Activated CD8-positive, alpha-beta T cell treated with anti-CD3 and anti-CD28 coated beads for 36 hours (primary cell): Measurements from ENCODE around the gene LMOD3. TPM values are rescaled to one million over a fixed set of nuclear protein-coding genes. Genes with fewer than 3 reads are reported as not detected.

Experiments used
- ATAC-seq: fragments of 200-7000 bp; cut with Tn5 transposase; one replicate; pipeline ENCODE4 v1.10.0; 2021; ENCODE audit warnings: mild to moderate bottlenecking, moderate library complexity
- CTCF ChIA-PET: fragments of 350-600 bp; sonication (Branson Sonifier 250); formaldehyde crosslinking; loops from one replicate; lab custom pipeline; 2021; ENCODE audit warnings: antibody characterized with exemption; lab: Charles Lee
- POLR2A ChIA-PET: fragments of 350-600 bp; sonication (Branson Sonifier 250); formaldehyde crosslinking; loops from one replicate; lab custom pipeline; 2021; ENCODE audit warnings: antibody characterized with exemption; lab: Charles Lee
- DNase-seq: peaks from one replicate; pipeline ENCODE4 v3.0.0-alpha.2; 2020
- H3K27ac Mint-ChIP-seq: one replicate; pipeline ENCODE4 v1.8.0; 2021; ENCODE audit warnings: mild to moderate bottlenecking, mixed read lengths
- H3K27me3 Mint-ChIP-seq: one replicate; pipeline ENCODE4 v1.8.0; 2021; ENCODE audit warnings: mixed read lengths
- H3K36me3 Mint-ChIP-seq: one replicate; pipeline ENCODE4 v1.8.0; 2021; ENCODE audit warnings: low read depth, mixed read lengths
- H3K4me1 Mint-ChIP-seq: one replicate; pipeline ENCODE4 v1.8.0; 2021; ENCODE audit warnings: low read depth, mixed read lengths
- H3K4me3 Mint-ChIP-seq: one replicate; pipeline ENCODE4 v1.8.0; 2021; ENCODE audit warnings: mild to moderate bottlenecking, moderate library complexity, mixed read lengths
- H3K9me3 Mint-ChIP-seq: one replicate; pipeline ENCODE4 v1.8.0; 2021; ENCODE audit warnings: mixed read lengths
- intact Hi-C: fragments of 100-400 bp; cut with micrococcal nuclease; formaldehyde crosslinking; loops from one replicate; pipeline ENCODE4 v1.10.0; 2022
- total RNA-seq, 2 experiments: library from RNA; stranded (reverse); gene quantifications; one replicate each; pipeline ENCODE4 v1.2.3, GENCODE V29; 2021
- TF ChIP-seq, protein P1 (sequence below): fragments of 200-600 bp; IDR thresholded peaks from one replicate; pipeline ENCODE4 v1.8.0; 2022; ENCODE audit warnings: antibody characterized with exemption, mild to moderate bottlenecking

The LMOD3 gene
- total RNA-seq, 2 experiments from 2014 or later, result not detected

DNA sequence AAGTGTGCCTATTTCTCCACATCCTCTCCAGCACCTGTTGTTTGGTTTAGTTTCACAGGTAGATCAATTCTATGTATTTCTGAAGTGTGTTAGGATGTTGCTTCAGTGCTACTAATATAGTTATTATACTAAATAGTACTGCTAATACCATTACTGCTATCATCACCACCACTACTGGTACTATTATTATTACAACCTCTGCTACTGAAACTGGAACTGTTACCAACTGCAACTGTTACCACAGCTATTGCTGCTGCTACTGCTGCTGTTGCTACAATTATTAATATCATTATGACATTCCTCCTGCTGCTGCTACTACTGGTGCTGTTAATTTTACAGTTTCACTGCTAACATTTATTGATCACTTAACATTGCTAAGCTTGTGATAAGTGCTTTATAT, 8.3 kb upstream of the LMOD3 start:
- Mint-ChIP-seq H3K9me3 (no peaks in the 10 kb centered on the region), H3K27ac (no peak overlapping the region), H3K4me3 (no peak overlapping the region), H3K27me3 (peaks cover 4% of the 10 kb centered on the region), H3K4me1 (no peaks in the 10 kb centered on the region), H3K36me3 (no peaks in the 10 kb centered on the region)
- POLR2A ChIA-PET, result interaction anchor here (0.7 kb wide), 1 partner anchor 80 kb away, joined by 3 read pairs; no protein-coding TSS in a partner anchor
- DNase-seq, result no peak
- TF ChIP-seq, protein P1, sequence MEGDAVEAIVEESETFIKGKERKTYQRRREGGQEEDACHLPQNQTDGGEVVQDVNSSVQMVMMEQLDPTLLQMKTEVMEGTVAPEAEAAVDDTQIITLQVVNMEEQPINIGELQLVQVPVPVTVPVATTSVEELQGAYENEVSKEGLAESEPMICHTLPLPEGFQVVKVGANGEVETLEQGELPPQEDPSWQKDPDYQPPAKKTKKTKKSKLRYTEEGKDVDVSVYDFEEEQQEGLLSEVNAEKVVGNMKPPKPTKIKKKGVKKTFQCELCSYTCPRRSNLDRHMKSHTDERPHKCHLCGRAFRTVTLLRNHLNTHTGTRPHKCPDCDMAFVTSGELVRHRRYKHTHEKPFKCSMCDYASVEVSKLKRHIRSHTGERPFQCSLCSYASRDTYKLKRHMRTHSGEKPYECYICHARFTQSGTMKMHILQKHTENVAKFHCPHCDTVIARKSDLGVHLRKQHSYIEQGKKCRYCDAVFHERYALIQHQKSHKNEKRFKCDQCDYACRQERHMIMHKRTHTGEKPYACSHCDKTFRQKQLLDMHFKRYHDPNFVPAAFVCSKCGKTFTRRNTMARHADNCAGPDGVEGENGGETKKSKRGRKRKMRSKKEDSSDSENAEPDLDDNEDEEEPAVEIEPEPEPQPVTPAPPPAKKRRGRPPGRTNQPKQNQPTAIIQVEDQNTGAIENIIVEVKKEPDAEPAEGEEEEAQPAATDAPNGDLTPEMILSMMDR, result no peak
- CTCF ChIA-PET, result interaction anchor here (2.3 to 4.1 kb wide), 2 partner anchors 9 to 31 kb away, joined by 8 to 21 read pairs; partner anchors contain the start of gene LMOD3
- intact Hi-C loops, result no loop called here
- no peak for ATAC-seq

DNA sequence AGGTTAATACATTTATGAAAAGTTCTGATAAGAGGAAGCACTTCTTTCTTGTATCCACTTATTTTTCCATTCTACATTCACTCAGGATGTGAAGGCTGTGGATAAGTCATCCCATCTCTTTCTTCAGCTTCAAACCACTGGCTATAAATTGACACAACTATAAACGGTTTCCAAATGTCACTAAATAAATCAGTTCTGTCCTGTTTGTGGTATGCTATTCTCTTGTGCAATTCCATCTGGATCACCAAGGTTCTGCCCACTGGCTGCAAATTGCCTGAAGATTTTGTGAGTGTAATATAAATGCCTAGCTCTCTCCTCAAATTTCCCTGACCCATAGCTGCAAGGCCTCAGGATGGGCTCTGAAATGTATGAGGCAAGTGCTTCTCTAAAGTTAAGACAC, 7.1 kb upstream of the LMOD3 start:
- Mint-ChIP-seq H3K27me3 (peaks cover 2% of the 10 kb centered on the region), H3K9me3 (no peaks in the 10 kb centered on the region), H3K36me3 (no peaks in the 10 kb centered on the region), H3K4me1 (no peaks in the 10 kb centered on the region), H3K4me3 (no peak overlapping the region), H3K27ac (no peak overlapping the region)
- intact Hi-C loops, result loop anchor here (10.0 kb wide), 1 partner anchor 295 kb away; no protein-coding TSS in a partner anchor
- ChIA-PET CTCF (interaction anchor here (1.9 to 4.1 kb wide), 2 partner anchors 8 to 10 kb away, joined by 6 to 21 read pairs; partner anchors contain the start of gene LMOD3), POLR2A (no interaction called here)
- DNase-seq (no peak), ATAC-seq (no peak)
- TF ChIP-seq, protein P1, result no peak

DNA sequence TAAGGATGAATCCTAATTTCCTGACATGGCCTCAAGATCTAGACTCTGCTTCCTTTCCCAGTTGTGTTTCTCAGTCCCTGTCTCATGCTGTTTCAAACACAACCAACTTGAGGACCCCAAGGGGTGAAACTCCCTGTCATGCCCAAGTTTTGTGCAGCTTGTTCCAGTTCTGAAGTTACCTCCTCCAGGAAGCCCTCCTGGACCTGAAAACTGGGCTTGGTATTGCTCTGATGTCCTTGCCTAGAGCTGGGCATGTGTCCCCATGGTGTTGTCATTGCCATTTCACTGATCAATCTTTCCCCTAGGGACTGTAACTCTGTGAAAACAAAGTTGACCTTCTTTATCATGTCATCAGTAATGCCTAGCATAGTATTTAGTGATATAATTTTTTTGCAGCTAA, 6.1 kb upstream of the LMOD3 start:
- Mint-ChIP-seq H3K4me3 (no peak overlapping the region), H3K36me3 (no peaks in the 10 kb centered on the region), H3K9me3 (no peaks in the 10 kb centered on the region), H3K27ac (no peak overlapping the region), H3K27me3 (peaks cover 2% of the 10 kb centered on the region), H3K4me1 (no peaks in the 10 kb centered on the region)
- no peak for ATAC-seq
- TF ChIP-seq, protein P1, result no peak
- no peak for DNase-seq
- intact Hi-C loops, result loop anchor here (10.0 kb wide), 1 partner anchor 296 kb away; no protein-coding TSS in a partner anchor
- POLR2A ChIA-PET, result no interaction called here
- CTCF ChIA-PET, result interaction anchor here (0.9 to 1.9 kb wide), 2 partner anchors 9 to 178 kb away, joined by 3 to 6 read pairs; no protein-coding TSS in a partner anchor

DNA sequence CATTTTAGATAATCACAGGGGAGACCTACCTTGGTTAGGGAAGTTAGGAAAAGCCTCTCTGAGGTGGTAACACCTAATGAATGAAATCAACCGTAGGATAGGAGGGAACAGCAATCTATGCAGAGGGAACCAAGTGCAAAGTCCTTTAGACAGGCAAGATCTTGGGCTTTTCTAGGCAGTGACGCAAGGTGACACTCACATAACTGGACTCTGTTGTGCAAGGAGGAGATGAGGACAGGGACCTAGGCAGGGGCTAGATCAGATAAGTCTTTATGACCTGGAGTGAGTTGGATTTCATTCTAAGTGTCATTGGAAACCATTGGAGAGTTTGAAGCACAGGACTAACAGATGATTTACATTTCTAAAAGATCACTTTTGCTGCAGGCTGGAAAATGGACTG, 4.6 kb upstream of the LMOD3 start:
- intact Hi-C loops, result loop anchor here (10.0 kb wide), 1 partner anchor 298 kb away; no protein-coding TSS in a partner anchor
- Mint-ChIP-seq H3K4me3 (no peak overlapping the region), H3K4me1 (no peaks in the 10 kb centered on the region), H3K36me3 (no peaks in the 10 kb centered on the region), H3K9me3 (no peaks in the 10 kb centered on the region), H3K27me3 (peaks cover 2% of the 10 kb centered on the region), H3K27ac (no peak overlapping the region)
- ATAC-seq (no peak), DNase-seq (no peak)
- TF ChIP-seq, protein P1, result no peak
- ChIA-PET CTCF (interaction anchor here (0.8 to 1.4 kb wide), 3 partner anchors 35 to 179 kb away, joined by 3 to 4 read pairs (median 3); no protein-coding TSS in a partner anchor), POLR2A (no interaction called here)

DNA sequence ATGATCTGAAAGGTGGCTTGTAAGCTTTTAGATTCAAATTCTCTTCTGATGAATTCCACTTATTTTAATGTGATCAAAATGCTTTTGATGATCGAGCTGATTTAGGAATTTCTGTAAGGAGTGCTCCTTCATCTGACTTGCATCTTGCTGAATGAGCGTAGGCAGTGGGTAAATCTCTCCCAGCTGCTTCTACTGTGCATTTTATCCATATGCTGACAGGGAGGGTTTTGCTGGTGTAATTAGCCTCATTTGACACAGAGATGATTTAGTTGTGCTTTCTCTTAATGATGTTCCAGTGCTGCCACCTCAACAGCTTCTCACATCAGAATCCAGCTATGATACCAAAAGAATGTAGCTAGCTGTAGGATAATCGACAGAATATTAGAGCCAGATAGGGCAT, 3.8 kb upstream of the LMOD3 start:
- Mint-ChIP-seq H3K27ac (no peak overlapping the region), H3K27me3 (peaks cover 2% of the 10 kb centered on the region), H3K9me3 (no peaks in the 10 kb centered on the region), H3K36me3 (no peaks in the 10 kb centered on the region), H3K4me1 (peaks cover under 1% of the 10 kb centered on the region), H3K4me3 (no peak overlapping the region)
- ATAC-seq, result no peak
- intact Hi-C loops, result loop anchor here (10.0 kb wide), 1 partner anchor 299 kb away; no protein-coding TSS in a partner anchor
- no peak for DNase-seq
- TF ChIP-seq, protein P1, result no peak
- CTCF ChIA-PET, result interaction anchor here (0.9 to 1.6 kb wide), 6 partner anchors 35 to 284 kb away, joined by 3 to 5 read pairs (median 4); no protein-coding TSS in a partner anchor
- POLR2A ChIA-PET, result no interaction called here
